Effector memory CD8-positive, alpha-beta T cell (primary cell): ENCODE data around the gene PRRT2.
"Not testable (repeated sequence)": the region's sequence is repeated elsewhere in the genome, so short reads cannot be mapped to it uniquely, and the experiment has no call there.

ENCODE experiments used
- ATAC-seq: fragments of 150-1000 bp; cut with Tn5 transposase; replicated peaks from 2 replicates; pipeline ENCODE4 v1.10.0; 2021; ENCODE audit warnings: mild to moderate bottlenecking, moderate library complexity
- DNase-seq, 3 experiments: peaks; one replicate each; pipeline ENCODE4 v3.0.0; 2021
- H3K27ac Mint-ChIP-seq, 2 donors: one replicate each; pipeline ENCODE4 v1.8.0; 2022; ENCODE audit warnings: mild to moderate bottlenecking in 2 of 2, mixed read lengths in 2 of 2, moderate library complexity in 2 of 2
- H3K27me3 Mint-ChIP-seq, 2 donors: one replicate each; pipeline ENCODE4 v1.8.0; 2022; ENCODE audit warnings: mixed read lengths in 2 of 2
- H3K36me3 Mint-ChIP-seq: one replicate; pipeline ENCODE4 v1.8.0; 2022; ENCODE audit warnings: mild to moderate bottlenecking, moderate library complexity, mixed read lengths; ENCODE audit not compliant: insufficient read depth
- H3K4me1 Mint-ChIP-seq, 2 donors: one replicate each; pipeline ENCODE4 v1.8.0; 2022; ENCODE audit warnings: low read depth in 2 of 2, mixed read lengths in 2 of 2
- H3K4me3 Mint-ChIP-seq, 2 donors: one replicate each; pipeline ENCODE4 v1.8.0; 2022; ENCODE audit warnings: mild to moderate bottlenecking in 2 of 2, mixed read lengths in 2 of 2, moderate library complexity in 2 of 2
- H3K9me3 Mint-ChIP-seq, 2 donors: one replicate each; pipeline ENCODE4 v1.8.0; 2022; ENCODE audit warnings: mixed read lengths in 2 of 2

PRRT2 gene

DNA sequence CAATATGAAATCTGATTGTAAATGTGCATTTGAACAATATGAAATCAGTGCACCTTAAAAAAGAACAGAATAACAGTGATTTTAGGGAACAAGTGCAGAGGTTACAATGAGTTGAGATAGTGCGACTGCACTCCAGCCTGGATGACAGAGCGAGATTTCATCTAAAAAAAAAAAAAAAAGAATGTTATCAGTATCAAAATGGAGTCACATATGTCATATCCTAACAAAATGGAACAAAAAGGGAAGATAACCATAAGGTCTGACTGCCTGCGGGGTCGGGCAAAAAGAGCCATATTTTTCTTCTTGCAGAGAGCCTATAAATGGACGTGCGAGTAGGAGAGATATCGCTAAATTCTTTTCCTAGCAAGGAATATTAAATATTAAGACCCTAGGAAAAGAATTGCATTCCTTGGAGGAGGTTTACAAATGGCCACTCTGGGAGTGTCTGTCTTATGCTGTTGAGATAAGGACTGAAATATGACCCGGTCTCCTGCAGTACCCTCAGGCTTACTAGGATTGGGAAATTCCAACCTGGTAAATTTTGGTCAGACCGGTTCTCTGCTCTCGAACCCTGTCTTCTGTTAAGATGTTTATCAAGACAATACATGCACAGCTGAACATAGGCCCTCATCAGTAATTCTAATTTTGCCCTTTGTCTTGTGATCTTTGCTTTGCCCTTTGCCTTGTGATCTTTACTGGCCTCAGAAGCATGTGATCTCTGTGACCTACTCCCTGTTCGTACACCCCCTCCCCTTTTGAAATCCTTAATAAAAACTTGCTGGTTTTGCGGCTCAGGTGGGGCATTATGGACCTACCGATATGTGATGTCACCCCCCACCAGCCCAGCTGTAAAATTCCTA is 28.7 kb upstream of the PRRT2 start:
- not testable (repeated sequence) for H3K27me3 Mint-ChIP-seq, H3K4me3 Mint-ChIP-seq, H3K9me3 Mint-ChIP-seq, H3K36me3 Mint-ChIP-seq, ATAC-seq, DNase-seq
- Mint-ChIP-seq H3K27ac (peak overlapping the region in 1 of 2 donors; percentile 7), H3K4me1 (peaks cover 7 to 15% of the 10 kb centered on the region in 2 donors)

DNA sequence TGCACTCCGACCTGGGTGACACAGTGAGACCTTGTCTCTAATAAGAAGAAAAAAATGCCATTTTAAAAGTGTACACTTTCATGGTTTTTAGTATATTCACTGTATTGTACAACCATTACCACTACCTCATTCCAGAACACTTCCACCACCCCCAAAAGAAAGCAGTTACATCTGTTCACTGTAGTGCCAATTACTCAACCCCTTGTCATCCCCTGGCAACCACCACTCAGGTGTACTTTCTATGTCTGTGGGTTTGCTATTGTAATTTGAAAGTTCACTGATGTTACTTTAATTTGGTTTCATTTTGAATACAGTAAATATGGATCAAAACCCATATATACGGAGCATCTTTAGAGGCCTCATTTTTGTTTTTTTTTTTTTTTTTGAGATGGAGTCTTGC is 27.8 kb upstream of the PRRT2 start:
- Mint-ChIP-seq H3K27ac (peak overlapping the region; percentile 7 to 26), H3K9me3 (no peaks in the 10 kb centered on the region), H3K27me3 (no peaks in the 10 kb centered on the region), H3K4me1 (peaks cover 7 to 13% of the 10 kb centered on the region in 2 donors), H3K36me3 (peaks cover 3% of the 10 kb centered on the region), H3K4me3 (no peak overlapping the region)
- ATAC-seq (peak; percentile 25), DNase-seq (no peak)

DNA sequence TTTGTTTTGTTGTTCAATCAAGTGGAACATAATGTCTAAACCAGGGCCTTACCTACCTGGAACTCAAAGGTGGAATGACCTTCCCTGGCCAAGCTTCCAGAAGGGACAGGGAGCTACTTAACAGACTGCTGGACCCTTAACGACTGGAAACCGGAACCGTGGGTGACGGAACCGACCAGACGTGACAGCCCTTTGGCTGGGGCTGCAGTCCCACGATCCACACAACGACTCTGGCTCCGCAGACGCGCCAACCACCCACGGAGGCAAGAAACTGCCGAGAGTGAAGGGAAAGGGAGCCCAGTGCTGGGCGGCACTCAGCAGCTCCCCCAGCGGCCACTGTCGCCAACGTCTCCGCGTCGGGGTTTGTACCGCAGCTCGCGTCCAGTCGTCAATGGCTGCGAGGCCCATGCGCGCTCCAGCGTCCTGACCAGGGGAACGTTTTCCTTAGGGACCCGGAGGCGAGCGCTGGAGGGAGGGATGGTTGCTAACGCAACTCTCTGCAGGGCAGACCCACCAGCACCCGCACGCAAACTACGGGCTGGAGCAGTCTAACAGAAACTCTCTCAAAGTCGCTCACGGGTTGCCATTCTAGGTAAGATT is 27.0 kb upstream of the PRRT2 start:
- peaks cover 11 to 15% of the 10 kb centered on the region in 2 donors for H3K4me1 Mint-ChIP-seq
- no peaks in the 10 kb centered on the region for H3K9me3 Mint-ChIP-seq
- peak overlapping the region; percentile 64 to 79 for H3K4me3 Mint-ChIP-seq
- H3K27me3 Mint-ChIP-seq, result no peaks in the 10 kb centered on the region
- peaks cover 3% of the 10 kb centered on the region for H3K36me3 Mint-ChIP-seq
- peak overlapping the region in 1 of 2 donors; percentile 8 for H3K27ac Mint-ChIP-seq
- ATAC-seq (peak; percentile 97), DNase-seq (peak; percentile 70 to 74 (median 72))

DNA sequence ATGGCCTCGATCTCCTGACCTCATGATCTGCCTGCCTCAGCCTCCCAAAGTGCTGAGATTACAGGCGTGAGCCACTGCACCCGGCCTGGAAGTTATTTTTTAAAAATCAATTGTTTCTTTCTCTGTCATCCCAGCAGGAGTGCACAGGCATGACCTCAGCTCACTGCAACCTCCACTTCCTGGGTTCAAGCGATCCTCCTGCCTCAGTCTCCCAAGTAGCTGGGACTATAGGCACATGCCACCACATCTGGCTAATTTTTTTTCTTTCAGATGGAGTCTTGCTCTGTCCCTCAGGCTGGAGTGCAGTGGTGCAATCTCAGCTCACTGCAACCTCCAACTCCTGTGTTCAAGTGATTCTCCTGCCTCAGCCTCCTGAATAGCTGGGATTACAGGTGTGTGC is 24.8 kb upstream of the PRRT2 start:
- not testable (repeated sequence) for H3K27me3 Mint-ChIP-seq, H3K4me3 Mint-ChIP-seq, H3K27ac Mint-ChIP-seq, DNase-seq, ATAC-seq, H3K9me3 Mint-ChIP-seq
- Mint-ChIP-seq H3K36me3 (peaks cover 16% of the 10 kb centered on the region), H3K4me1 (peaks cover 25 to 33% of the 10 kb centered on the region in 2 donors)

DNA sequence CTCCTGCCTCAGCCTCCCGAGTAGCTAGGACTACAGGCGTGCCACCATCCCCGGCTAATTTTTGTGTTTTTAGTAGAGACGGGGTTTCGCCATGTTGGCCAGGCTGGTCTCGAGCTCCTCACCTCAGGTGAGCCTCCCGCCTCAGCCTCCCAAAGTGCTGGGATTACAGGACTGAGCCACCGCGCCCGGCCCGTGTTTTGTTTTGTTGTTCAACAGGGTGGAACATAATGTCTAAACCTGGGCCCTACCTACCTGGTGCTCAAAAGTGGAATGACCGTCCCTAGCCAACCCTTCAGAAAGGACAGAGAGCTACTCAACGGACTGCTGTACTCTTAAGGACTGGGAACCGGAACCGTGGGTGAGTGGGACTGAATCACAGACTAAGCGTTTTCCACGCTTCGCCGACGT is 22.2 kb upstream of the PRRT2 start:
- Mint-ChIP-seq H3K27me3 (no peaks in the 10 kb centered on the region), H3K4me3 (peak overlapping the region; percentile 89 to 95), H3K4me1 (peaks cover 43 to 45% of the 10 kb centered on the region in 2 donors), H3K9me3 (no peaks in the 10 kb centered on the region), H3K27ac (peak overlapping the region; percentile 91 to 92), H3K36me3 (peaks cover 16% of the 10 kb centered on the region)
- no peak for ATAC-seq
- no peak for DNase-seq

DNA sequence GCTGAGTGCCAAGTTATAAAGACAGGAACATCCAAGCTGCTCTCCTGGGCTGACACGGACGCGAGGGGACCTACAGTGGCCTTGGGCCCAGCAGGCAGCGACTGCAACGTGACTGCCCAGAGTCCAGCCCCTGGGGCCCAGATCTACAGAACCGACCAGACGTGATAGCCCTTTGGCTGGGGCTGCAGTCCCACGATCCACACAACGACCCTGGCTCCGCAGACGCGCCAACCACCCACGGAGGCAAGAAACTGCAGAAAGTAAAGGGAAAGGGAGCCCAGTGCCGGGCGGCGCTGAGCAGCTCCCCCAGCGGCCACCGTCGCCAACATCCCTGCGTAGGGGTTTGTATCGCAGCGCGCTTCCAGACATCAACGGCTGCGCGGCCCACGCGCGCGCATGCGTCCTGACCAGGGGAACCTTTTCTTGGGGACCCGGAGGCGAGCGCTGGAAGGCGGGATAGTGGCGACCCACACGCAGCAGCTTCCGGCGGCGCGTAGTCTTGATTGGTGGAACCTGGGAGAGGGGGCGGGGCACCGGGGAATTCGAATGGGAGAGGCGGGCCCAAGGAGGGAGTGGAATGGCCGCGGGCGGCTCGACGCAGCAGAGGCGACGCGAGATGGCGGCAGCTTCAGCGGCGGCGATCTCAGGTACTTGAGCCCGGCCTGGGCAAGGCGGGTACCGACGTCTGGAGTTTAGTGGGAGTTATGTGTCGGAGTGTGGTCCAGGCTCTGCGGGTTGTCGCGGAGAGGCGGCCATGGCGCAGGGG is 21.6 kb upstream of the PRRT2 start, which contains the start of gene KIF22:
KIF22 (plus strand) TSS at position 569 of the 766 bp plus-strand sequence; CDS start at position 578, 9 bp downstream.
- peaks cover 16% of the 10 kb centered on the region for H3K36me3 Mint-ChIP-seq
- H3K27ac Mint-ChIP-seq, result peak within 1 kb of the TSS; percentile 91 to 92
- ATAC-seq, result peak; percentile 89
- no peaks in the 10 kb centered on the region for H3K27me3 Mint-ChIP-seq
- DNase-seq, result peak; percentile 99 to 100 (median 99)
- H3K9me3 Mint-ChIP-seq, result no peaks in the 10 kb centered on the region
- peaks cover 38 to 39% of the 10 kb centered on the region in 2 donors for H3K4me1 Mint-ChIP-seq
- H3K4me3 Mint-ChIP-seq, result peak within 1 kb of the TSS; percentile 89 to 95

DNA sequence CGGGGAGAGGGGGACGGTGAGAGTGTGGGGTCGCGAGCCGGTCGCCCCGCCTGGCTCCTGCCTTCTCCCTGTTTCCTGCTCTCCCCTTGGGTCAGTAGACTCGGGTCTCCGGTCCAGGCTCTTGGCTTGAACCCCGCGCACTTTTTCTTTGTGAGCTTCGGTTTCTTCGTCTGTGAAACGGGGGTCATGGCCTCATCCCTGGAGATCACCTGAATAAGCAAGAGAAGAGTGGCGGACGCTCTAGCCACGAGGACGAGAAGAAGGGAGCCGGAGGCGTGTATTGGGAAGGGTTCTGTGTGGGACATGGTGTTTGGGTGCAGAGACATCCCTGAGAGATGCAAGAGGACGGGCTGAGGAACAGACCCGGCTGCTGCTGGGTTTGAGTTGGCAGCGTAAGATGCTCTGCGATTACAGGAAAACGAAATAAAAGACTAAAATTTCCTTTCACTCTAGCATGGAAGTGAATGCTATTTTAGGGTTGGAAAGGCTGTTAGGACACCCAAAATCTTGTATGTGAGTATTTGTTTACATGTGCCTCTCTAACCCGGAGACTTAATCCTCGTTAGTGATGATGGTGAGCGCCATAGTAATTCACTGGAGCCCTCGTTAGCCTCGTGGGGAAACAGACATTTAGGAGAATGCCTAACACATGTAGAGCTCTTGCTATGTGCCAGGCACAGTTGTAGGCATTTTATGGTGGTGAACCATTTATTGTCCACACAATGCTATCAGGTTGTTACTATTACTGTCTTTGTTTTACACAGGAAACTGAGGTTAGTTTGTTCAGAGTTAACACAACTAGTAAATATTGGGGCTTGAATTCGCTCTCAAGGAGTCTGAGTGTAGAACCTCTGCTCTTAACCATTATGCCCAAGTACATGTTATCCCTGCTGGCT is 20.8 kb upstream of the PRRT2 start:
- peak overlapping the region; percentile 91 to 92 for H3K27ac Mint-ChIP-seq
- ATAC-seq (peak; percentile 4), DNase-seq (peak in 1 of 3 experiments; percentile 26)
- peak overlapping the region; percentile 89 to 95 for H3K4me3 Mint-ChIP-seq
- peaks cover 36 to 37% of the 10 kb centered on the region in 2 donors for H3K4me1 Mint-ChIP-seq
- H3K27me3 Mint-ChIP-seq, result no peaks in the 10 kb centered on the region
- no peaks in the 10 kb centered on the region for H3K9me3 Mint-ChIP-seq
- H3K36me3 Mint-ChIP-seq, result peaks cover 13% of the 10 kb centered on the region

DNA sequence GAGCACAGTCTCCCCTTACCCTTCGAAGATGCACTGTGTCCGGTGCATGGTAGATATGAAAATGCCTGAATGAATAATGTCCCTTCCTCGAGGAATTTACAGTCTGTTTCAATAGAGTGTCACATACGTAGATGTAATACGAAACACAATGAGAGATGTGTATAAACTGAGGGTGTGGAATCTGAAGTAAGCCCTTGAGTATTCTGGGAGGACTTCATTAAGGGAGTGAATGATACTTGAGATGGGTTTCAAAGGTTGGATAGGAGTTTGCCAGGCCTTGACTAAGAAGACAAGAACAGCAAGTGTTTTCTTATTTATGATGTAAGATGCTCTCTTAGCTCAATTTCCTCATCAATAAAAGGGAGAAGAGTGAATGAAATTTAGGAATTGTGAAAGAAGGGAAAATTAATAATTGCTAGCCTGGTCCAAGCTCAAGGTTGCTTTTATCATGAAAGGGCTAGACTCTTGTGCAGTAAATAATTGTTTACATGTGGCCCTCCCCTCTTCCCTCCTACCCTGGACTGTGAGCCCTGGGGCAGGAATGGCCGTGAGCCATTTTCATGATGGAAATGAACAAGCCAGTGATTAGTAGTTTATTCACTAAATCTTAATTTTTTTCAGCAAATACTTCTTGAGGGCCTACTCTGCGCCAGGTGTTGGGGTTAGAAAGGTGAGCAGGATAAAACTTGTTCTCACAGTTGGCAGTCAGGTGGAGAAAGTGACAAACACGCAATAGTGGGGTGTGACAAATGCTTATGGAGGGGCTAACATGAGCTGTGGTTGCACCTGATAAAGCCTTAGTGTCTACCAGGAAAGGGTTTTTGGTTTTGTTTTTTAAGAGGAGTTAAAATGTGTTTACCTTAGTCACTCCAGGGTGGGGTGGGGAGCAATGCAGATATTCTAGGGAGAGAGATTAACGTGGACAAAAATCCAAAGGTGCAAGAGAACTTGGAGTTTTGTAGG is 19.9 kb upstream of the PRRT2 start:
- Mint-ChIP-seq H3K4me1 (peaks cover 36 to 37% of the 10 kb centered on the region in 2 donors), H3K9me3 (no peaks in the 10 kb centered on the region)
- ATAC-seq, result no peak

DNA sequence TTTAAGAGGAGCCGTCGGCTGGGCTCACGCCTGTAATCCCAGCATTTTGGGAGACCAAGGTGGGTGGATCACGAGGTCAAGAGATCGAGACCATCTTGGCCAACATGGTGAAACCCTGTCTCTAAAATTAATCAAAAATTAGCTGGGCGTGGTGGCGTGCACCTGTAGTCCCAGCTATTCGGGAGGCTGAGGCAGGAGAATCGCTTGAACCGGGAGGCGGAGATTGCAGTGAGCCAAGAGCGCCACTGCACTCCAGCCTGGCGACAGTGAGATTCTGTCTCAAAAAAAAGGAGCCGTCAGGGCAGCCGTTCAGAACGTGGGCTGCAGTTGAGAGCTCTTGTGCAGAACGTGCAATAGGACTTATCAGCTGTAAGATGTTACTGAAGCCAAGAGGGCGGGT is 18.8 kb upstream of the PRRT2 start:
- Mint-ChIP-seq H3K36me3 (peaks cover 28% of the 10 kb centered on the region), H3K27ac (peak overlapping the region; percentile 91 to 92), H3K4me1 (peaks cover 36 to 37% of the 10 kb centered on the region in 2 donors), H3K4me3 (peak overlapping the region; percentile 89 to 95)
- not testable (repeated sequence) for ATAC-seq, H3K9me3 Mint-ChIP-seq, DNase-seq, H3K27me3 Mint-ChIP-seq

More for the DNA sequence above, 19.9 kb upstream of the PRRT2 start:
- Mint-ChIP-seq H3K27ac (peak overlapping the region; percentile 91 to 92), H3K4me3 (peak overlapping the region; percentile 89 to 95), H3K36me3 (peaks cover 21% of the 10 kb centered on the region), H3K27me3 (no peaks in the 10 kb centered on the region)
- DNase-seq, result no peak

DNA sequence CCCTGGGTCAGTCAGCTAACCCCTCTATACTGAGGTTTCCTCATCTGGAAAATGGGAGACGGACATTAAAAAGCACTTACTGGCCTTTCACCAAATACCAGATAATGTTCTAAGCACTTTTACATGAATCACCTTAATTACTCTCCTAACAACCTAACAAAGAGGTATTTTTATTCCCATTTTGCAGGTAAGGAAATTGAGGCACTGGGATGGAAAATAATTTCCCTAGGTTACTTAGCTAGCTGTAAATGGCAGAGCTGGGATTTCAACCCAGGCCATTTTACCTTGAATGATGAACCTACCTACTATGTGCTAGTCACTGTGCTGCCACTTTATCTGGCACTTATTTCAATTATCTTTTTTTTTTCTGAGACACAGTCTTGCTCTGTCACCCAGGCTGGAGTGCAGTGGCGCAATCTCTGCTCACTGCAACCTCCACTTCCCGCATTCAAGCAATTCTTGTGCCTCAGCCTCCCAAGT is 17.7 kb upstream of the PRRT2 start:
- no peak overlapping the region for H3K27ac Mint-ChIP-seq
- no peak for DNase-seq
- H3K36me3 Mint-ChIP-seq, result peaks cover 39% of the 10 kb centered on the region
- no peaks in the 10 kb centered on the region for H3K27me3 Mint-ChIP-seq
- no peak overlapping the region for H3K4me3 Mint-ChIP-seq
- no peaks in the 10 kb centered on the region for H3K9me3 Mint-ChIP-seq
- ATAC-seq, result no peak
- peaks cover 36 to 37% of the 10 kb centered on the region in 2 donors for H3K4me1 Mint-ChIP-seq

DNA sequence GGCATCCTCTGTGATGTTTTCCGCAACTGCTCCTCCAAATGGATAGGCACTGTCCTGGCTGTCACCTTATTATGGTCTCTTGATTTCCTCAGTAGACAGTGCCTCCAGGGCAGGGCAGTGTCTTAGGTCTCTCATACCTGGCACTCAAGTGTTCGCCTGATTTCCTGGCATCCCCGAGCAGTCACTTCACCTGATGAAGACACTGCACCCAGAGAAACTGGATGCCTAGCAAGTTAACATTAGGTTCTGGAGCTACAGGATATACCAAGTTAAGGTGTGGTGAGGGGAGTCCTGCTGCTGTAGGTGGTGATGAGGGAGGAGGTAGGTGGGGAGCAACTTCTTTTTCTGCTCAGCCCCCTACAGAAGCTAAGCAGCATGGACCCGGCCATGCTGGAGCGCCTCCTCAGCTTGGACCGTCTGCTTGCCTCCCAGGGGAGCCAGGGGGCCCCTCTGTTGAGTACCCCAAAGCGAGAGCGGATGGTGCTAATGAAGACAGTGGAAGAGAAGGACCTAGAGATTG is 9.5 kb upstream of the PRRT2 start:
- Mint-ChIP-seq H3K27ac (peak overlapping the region in 1 of 2 donors; percentile 70), H3K27me3 (no peaks in the 10 kb centered on the region), H3K4me3 (peak overlapping the region in 1 of 2 donors; percentile 44), H3K36me3 (peaks cover 67% of the 10 kb centered on the region), H3K4me1 (peaks cover 14 to 17% of the 10 kb centered on the region in 2 donors), H3K9me3 (no peaks in the 10 kb centered on the region)
- no peak for ATAC-seq
- no peak for DNase-seq
